GM12892 (cell line): ENCODE data around the gene YIPF6.
"Not testable (repeated sequence)": the region's sequence is repeated elsewhere in the genome, so short reads cannot be mapped to it uniquely, and the experiment has no call there.

Source experiments
- DNase-seq: peaks from one replicate; pipeline ENCODE4 v3.0.0; 2011; ENCODE audit not compliant: insufficient read length
- FAIRE-seq: peaks from 2 replicates; lab custom pipeline; 2011; peaks lifted over from hg19 to GRCh38; lab: Jason Lieb, UNC
- POLR2A ChIP-seq: IDR thresholded peaks from 2 replicates; pipeline ENCODE4 v1.6.1; 2011; ENCODE audit warnings: low read depth, low read length, control low read depth
- POLR2AphosphoS5 ChIP-seq: IDR thresholded peaks from 2 replicates; pipeline ENCODE4 v1.6.1; 2011; ENCODE audit warnings: low read depth, low read length, control low read depth
- TAF1 ChIP-seq: IDR thresholded peaks from 2 replicates; pipeline ENCODE4 v1.6.1; 2011; ENCODE audit warnings: low read depth, mild to moderate bottlenecking, control low read depth, low read length, borderline replicate concordance

Gene YIPF6

GRCh38 chrX:68487254-68487653 lies 11.6 kb upstream of the YIPF6 start:
- TF ChIP-seq TAF1, result no peak
- TF ChIP-seq POLR2AphosphoS5, result no peak
- TF ChIP-seq POLR2A, result no peak
- FAIRE-seq, result no peak
- DNase-seq, result no peak

- TF ChIP-seq POLR2A (no peak), TAF1 (no peak), POLR2AphosphoS5 (no peak)
- DNase-seq, result no peak
- FAIRE-seq, result no peak
These were observed 10.9 kb upstream of the YIPF6 start for GRCh38 chrX:68487924-68488323.

- no peak for FAIRE-seq
- TF ChIP-seq POLR2AphosphoS5, result no peak
- TF ChIP-seq TAF1, result no peak
- TF ChIP-seq POLR2A, result no peak
- DNase-seq, result no peak
These were observed 10.2 kb upstream of the YIPF6 start for GRCh38 chrX:68488657-68489056.

- DNase-seq (no peak), FAIRE-seq (peak; percentile 44)
These were observed 8.2 kb upstream of the YIPF6 start for GRCh38 chrX:68490644-68491043.

GRCh38 chrX:68492583-68492982 lies 6.3 kb upstream of the YIPF6 start:
- no peak for TF ChIP-seq TAF1
- no peak for TF ChIP-seq POLR2AphosphoS5
- TF ChIP-seq POLR2A, result no peak
- no peak for FAIRE-seq
- DNase-seq, result no peak

More at GRCh38 chrX:68490644-68491043, 8.2 kb upstream of the YIPF6 start:
- TF ChIP-seq POLR2AphosphoS5, result no peak
- no peak for TF ChIP-seq POLR2A
- no peak for TF ChIP-seq TAF1

- not testable (repeated sequence) for DNase-seq, FAIRE-seq
These were observed 5.1 kb upstream of the YIPF6 start for GRCh38 chrX:68493776-68494175.

- no peak for FAIRE-seq
- DNase-seq, result no peak
- TF ChIP-seq TAF1 (no peak), POLR2AphosphoS5 (no peak), POLR2A (no peak)
These were observed 775 bp upstream of the YIPF6 start for GRCh38 chrX:68498044-68498507.

GRCh38 chrX:68499543-68500504 lies 973 bp downstream of the YIPF6 start:
- TF ChIP-seq POLR2AphosphoS5 (no peak), TAF1 (no peak), POLR2A (no peak)
- DNase-seq, result no peak
- FAIRE-seq, result no peak

- no peak for DNase-seq
- FAIRE-seq, result no peak
- TF ChIP-seq TAF1, result no peak
These were observed 5.2 kb downstream of the YIPF6 start for GRCh38 chrX:68503836-68504636.

GRCh38 chrX:68506649-68507048 lies 7.8 kb downstream of the YIPF6 start:
- TF ChIP-seq POLR2AphosphoS5, result no peak
- TF ChIP-seq POLR2A, result no peak
- no peak for TF ChIP-seq TAF1
- no peak for FAIRE-seq
- no peak for DNase-seq

- DNase-seq, result no peak
- no peak for FAIRE-seq
- no peak for TF ChIP-seq POLR2A
- TF ChIP-seq TAF1, result no peak
- no peak for TF ChIP-seq POLR2AphosphoS5
These were observed 9.9 kb downstream of the YIPF6 start for GRCh38 chrX:68508799-68509198.
